Neuronal stem cell (in vitro differentiated cells): ENCODE data around the gene PTGES2.

Experiments used
- DNase-seq: peaks from one replicate; pipeline ENCODE4 v3.0.0-alpha.2; 2013; ENCODE audit warnings: low spot score
- H2AFZ ChIP-seq: one replicate; pipeline ENCODE4 v1.6.1; 2013; ENCODE audit warnings: mild to moderate bottlenecking, low read length, inconsistent platforms
- H2AK5ac ChIP-seq: 2 replicates; pipeline ENCODE4 v1.6.1; 2013; ENCODE audit warnings: low read depth, mild to moderate bottlenecking, inconsistent platforms, low read length, moderate library complexity, mixed read lengths
- H2BK120ac ChIP-seq: 2 replicates; pipeline ENCODE4 v1.6.1; 2013; ENCODE audit warnings: low read depth, mild to moderate bottlenecking, inconsistent platforms, low read length, moderate library complexity, mixed read lengths
- H2BK12ac ChIP-seq: one replicate; pipeline ENCODE4 v1.6.1; 2013; ENCODE audit warnings: low read length, inconsistent platforms
- H2BK15ac ChIP-seq: 2 replicates; pipeline ENCODE4 v1.6.1; 2013; ENCODE audit warnings: mild to moderate bottlenecking, low read length, inconsistent platforms, mixed read lengths
- H2BK5ac ChIP-seq: one replicate; pipeline ENCODE4 v1.6.1; 2013; ENCODE audit warnings: inconsistent platforms, mild to moderate bottlenecking, low read length, moderate library complexity
- H3K14ac ChIP-seq: one replicate; pipeline ENCODE4 v1.6.1; 2013; ENCODE audit warnings: low read length, inconsistent platforms
- H3K18ac ChIP-seq: 2 replicates; pipeline ENCODE4 v1.6.1; 2013; ENCODE audit warnings: low read length, inconsistent platforms
- H3K23ac ChIP-seq: 2 replicates; pipeline ENCODE4 v1.6.1; 2013; ENCODE audit warnings: low read depth, mild to moderate bottlenecking, mixed read lengths, low read length, inconsistent platforms; ENCODE audit not compliant: poor library complexity
- H3K27ac ChIP-seq: replicated peaks from 3 replicates; pipeline ENCODE4 v1.5.1; 2013; ENCODE audit warnings: low read length, inconsistent platforms
- H3K27me3 ChIP-seq, 3 experiments: 2 replicates each; pipeline ENCODE4 v1.6.1; 2013; ENCODE audit warnings: low read length in 3 of 3, mild to moderate bottlenecking in 2 of 3, inconsistent platforms in 1 of 3, low read depth in 1 of 3, mixed read lengths in 1 of 3, moderate library complexity in 1 of 3; ENCODE audit not compliant: control insufficient read depth in 3 of 3, insufficient read depth in 3 of 3
- H3K36me3 ChIP-seq, 2 donors: replicated peaks in 1 of 2; 2 replicates each; pipeline ENCODE4 v1.6.1; 2013; ENCODE audit warnings: low read length in 2 of 2; ENCODE audit not compliant: control insufficient read depth in 2 of 2, insufficient read depth in 2 of 2
- H3K4ac ChIP-seq: 2 replicates; pipeline ENCODE4 v1.6.1; 2013; ENCODE audit warnings: inconsistent platforms, mild to moderate bottlenecking, low read length, moderate library complexity
- H3K4me1 ChIP-seq, 2 donors: 1 replicate in 1 of 2; 2 replicates in 1 of 2; pipeline ENCODE4 v1.6.1; 2013; ENCODE audit warnings: low read length in 2 of 2, low read depth in 1 of 2; ENCODE audit not compliant: control insufficient read depth in 2 of 2, insufficient read depth in 1 of 2
- H3K4me2 ChIP-seq: one replicate; pipeline ENCODE4 v1.6.1; 2013; ENCODE audit warnings: mild to moderate bottlenecking, low read length, inconsistent platforms; ENCODE audit not compliant: insufficient read depth, poor library complexity, severe bottlenecking
- H3K4me3 ChIP-seq, 2 donors: 2 replicates each; pipeline ENCODE4 v1.5.1; 2013; ENCODE audit warnings: low read length in 2 of 2, mild to moderate bottlenecking in 2 of 2, inconsistent platforms in 1 of 2, moderate library complexity in 1 of 2
- H3K79me1 ChIP-seq: one replicate; pipeline ENCODE4 v1.6.1; 2013; ENCODE audit warnings: low read depth, mild to moderate bottlenecking, inconsistent platforms, low read length, moderate library complexity
- H3K9ac ChIP-seq: one replicate; pipeline ENCODE4 v1.6.1; 2013; ENCODE audit warnings: mild to moderate bottlenecking, low read depth, low read length, inconsistent platforms; ENCODE audit not compliant: poor library complexity
- H3K9me3 ChIP-seq, 2 donors: replicated peaks in 1 of 2; 2 replicates each; pipeline versions ENCODE3 to v1.6.1; 2013; ENCODE audit warnings: low read length in 2 of 2, mild to moderate bottlenecking in 2 of 2, inconsistent platforms in 1 of 2, low read depth in 1 of 2, mixed read lengths in 1 of 2, moderate library complexity in 1 of 2; ENCODE audit not compliant: control insufficient read depth in 2 of 2, insufficient read depth in 1 of 2
- H4K8ac ChIP-seq: one replicate; pipeline ENCODE4 v1.6.1; 2013; ENCODE audit warnings: low read depth, mild to moderate bottlenecking, inconsistent platforms, low read length, moderate library complexity
- H4K91ac ChIP-seq: one replicate; pipeline ENCODE4 v1.6.1; 2013; ENCODE audit warnings: low read length, low read depth, mild to moderate bottlenecking, inconsistent platforms; ENCODE audit not compliant: poor library complexity
- WGBS, 2 donors: extraction: QIAGEN DNeasy Blood & Tissue Kit; methylation state at CpG; one replicate each; pipeline ENCODE4 v1.1.7; 2013; ENCODE audit warnings: missing lambda C conversion rate in 2 of 2, mixed read lengths in 1 of 2; ENCODE audit not compliant: insufficient read length in 2 of 2, insufficient replicate concordance in 1 of 2; ENCODE audit errors: extremely low coverage in 2 of 2; 5-methylcytosine and 5-hydroxymethylcytosine counted together

The PTGES2 gene

GRCh38 chr9:128106940-128107467, 20.5 kb downstream of the PTGES2 start:
- H3K27me3 ChIP-seq: no peaks in the 10 kb centered on the region
- H2BK15ac ChIP-seq: no peak overlapping the region
- WGBS, 2 donors: no CpG with 5 or more reads among the region's 23 CpGs
- H3K36me3 ChIP-seq: peaks cover 54 to 73% of the 10 kb centered on the region in 2 donors
- no peak overlapping the region for H3K4me3 ChIP-seq
- no peak overlapping the region for H3K4me2 ChIP-seq
- no peak overlapping the region for H2AFZ ChIP-seq
- H3K4ac ChIP-seq: no peak overlapping the region
- H4K91ac ChIP-seq: no peak overlapping the region
- H3K18ac ChIP-seq: no peak overlapping the region
- H3K14ac ChIP-seq: no peak overlapping the region
- H2BK5ac ChIP-seq: peak overlapping the region; percentile 66
- peaks cover 0 to 1% of the 10 kb centered on the region in 2 donors for H3K9me3 ChIP-seq
- peak overlapping the region; percentile 16 for H2BK12ac ChIP-seq
- H3K27ac ChIP-seq: no peak overlapping the region
- H3K9ac ChIP-seq: no peak overlapping the region
- no peak overlapping the region for H2BK120ac ChIP-seq
- no peaks in the 10 kb centered on the region for H3K4me1 ChIP-seq
- no peak overlapping the region for H2AK5ac ChIP-seq
- no peak for DNase-seq
- H3K23ac ChIP-seq: peak overlapping the region; percentile 43
- no peaks in the 10 kb centered on the region for H3K79me1 ChIP-seq
- H4K8ac ChIP-seq: no peak overlapping the region

- no peak overlapping the region for H4K8ac ChIP-seq
- peak overlapping the region; percentile 66 for H2BK5ac ChIP-seq
- peaks cover 0 to 1% of the 10 kb centered on the region in 2 donors for H3K9me3 ChIP-seq
- no CpG with 5 or more reads among the region's 23 CpGs for WGBS, 2 donors
- no peak overlapping the region for H3K14ac ChIP-seq
- H2AFZ ChIP-seq: no peak overlapping the region
- peak overlapping the region; percentile 43 for H3K23ac ChIP-seq
- H3K4me2 ChIP-seq: no peak overlapping the region
- H2BK12ac ChIP-seq: peak overlapping the region; percentile 16
- H3K27me3 ChIP-seq: no peaks in the 10 kb centered on the region
- H2BK15ac ChIP-seq: no peak overlapping the region
- H3K4me3 ChIP-seq: no peak overlapping the region
- no peak overlapping the region for H3K18ac ChIP-seq
- no peak overlapping the region for H3K9ac ChIP-seq
- H2BK120ac ChIP-seq: no peak overlapping the region
- H3K4me1 ChIP-seq: no peaks in the 10 kb centered on the region
- H3K79me1 ChIP-seq: no peaks in the 10 kb centered on the region
- no peak for DNase-seq
- no peak overlapping the region for H2AK5ac ChIP-seq
- no peak overlapping the region for H3K4ac ChIP-seq
- H4K91ac ChIP-seq: no peak overlapping the region
- H3K27ac ChIP-seq: no peak overlapping the region
- peaks cover 59 to 80% of the 10 kb centered on the region in 2 donors for H3K36me3 ChIP-seq
These were observed 21.2 kb downstream of the PTGES2 start for GRCh38 chr9:128106181-128106939.

GRCh38 chr9:128105538-128106175, 21.9 kb downstream of the PTGES2 start:
- no peak overlapping the region for H3K18ac ChIP-seq
- no peak overlapping the region for H2BK5ac ChIP-seq
- no peak overlapping the region for H3K14ac ChIP-seq
- H4K8ac ChIP-seq: no peak overlapping the region
- H3K27me3 ChIP-seq: no peaks in the 10 kb centered on the region
- no peak overlapping the region for H2BK120ac ChIP-seq
- no peak overlapping the region for H2BK15ac ChIP-seq
- H3K23ac ChIP-seq: peak overlapping the region; percentile 65
- no peak for DNase-seq
- no peak overlapping the region for H3K4me2 ChIP-seq
- no peaks in the 10 kb centered on the region for H3K79me1 ChIP-seq
- no peak overlapping the region for H2AFZ ChIP-seq
- peak overlapping the region; percentile 21 for H3K9ac ChIP-seq
- H2AK5ac ChIP-seq: no peak overlapping the region
- H3K4ac ChIP-seq: no peak overlapping the region
- H3K27ac ChIP-seq: no peak overlapping the region
- H3K4me3 ChIP-seq: no peak overlapping the region
- H3K9me3 ChIP-seq: peaks cover 0 to 1% of the 10 kb centered on the region in 2 donors
- peak overlapping the region; percentile 58 for H2BK12ac ChIP-seq
- H3K36me3 ChIP-seq: peaks cover 66 to 87% of the 10 kb centered on the region in 2 donors
- no peaks in the 10 kb centered on the region for H3K4me1 ChIP-seq
- no CpG with 5 or more reads among the region's 21 CpGs for WGBS, 2 donors
- no peak overlapping the region for H4K91ac ChIP-seq

GRCh38 chr9:128104171-128104618, 23.3 kb downstream of the PTGES2 start:
- peaks cover 64 to 85% of the 10 kb centered on the region in 2 donors for H3K36me3 ChIP-seq
- no peak overlapping the region for H4K91ac ChIP-seq
- H3K4me2 ChIP-seq: no peak overlapping the region
- H3K79me1 ChIP-seq: peaks cover 5% of the 10 kb centered on the region
- H3K27ac ChIP-seq: no peak overlapping the region
- H3K4me3 ChIP-seq: no peak overlapping the region
- DNase-seq: no peak
- no CpG with 5 or more reads among the region's 6 CpGs for WGBS, 2 donors
- no peak overlapping the region for H3K23ac ChIP-seq
- H2AFZ ChIP-seq: no peak overlapping the region
- H2BK15ac ChIP-seq: no peak overlapping the region
- peaks cover 7 to 12% of the 10 kb centered on the region in 2 donors for H3K4me1 ChIP-seq
- no peak overlapping the region for H3K4ac ChIP-seq
- H3K9me3 ChIP-seq: peaks cover 0 to 1% of the 10 kb centered on the region in 2 donors
- no peak overlapping the region for H2BK5ac ChIP-seq
- H3K14ac ChIP-seq: no peak overlapping the region
- no peak overlapping the region for H3K9ac ChIP-seq
- no peak overlapping the region for H2BK120ac ChIP-seq
- H4K8ac ChIP-seq: no peak overlapping the region
- no peaks in the 10 kb centered on the region for H3K27me3 ChIP-seq
- no peak overlapping the region for H2AK5ac ChIP-seq
- no peak overlapping the region for H2BK12ac ChIP-seq
- H3K18ac ChIP-seq: no peak overlapping the region
